GM20000 (cell line): ENCODE results near the gene CYP11A1.
A peak's percentile ranks its signal among the peaks of the same experiment; 100 is the strongest.

Source experiments
- DNase-seq: peaks from one replicate; pipeline ENCODE4 v3.0.0; 2012; ENCODE audit warnings: low spot score
- CTCF ChIP-seq: IDR thresholded peaks from 2 replicates; pipeline ENCODE4 v1.5.1; 2012; ENCODE audit warnings: mild to moderate bottlenecking, control low read depth; ENCODE audit errors: extremely low read depth, missing control alignments

Gene CYP11A1

GRCh38 chr15:74400313-74400860 lies 32.9 kb upstream of the CYP11A1 start:
- TF ChIP-seq CTCF: no peak
- no peak for DNase-seq

- TF ChIP-seq CTCF: no peak
- no peak for DNase-seq
Measured at GRCh38 chr15:74399511-74400312, 32.3 kb upstream of the CYP11A1 start.

GRCh38 chr15:74399100-74399499 lies 31.7 kb upstream of the CYP11A1 start:
- no peak for DNase-seq
- no peak for TF ChIP-seq CTCF

GRCh38 chr15:74398183-74398582 lies 30.7 kb upstream of the CYP11A1 start:
- TF ChIP-seq CTCF: no peak
- DNase-seq: no peak

GRCh38 chr15:74397239-74398068 lies 30.0 kb upstream of the CYP11A1 start:
- DNase-seq: no peak
- no peak for TF ChIP-seq CTCF

- DNase-seq: peak; percentile 78
- peak; percentile 13 for TF ChIP-seq CTCF
Measured at GRCh38 chr15:74396445-74397238, 29.2 kb upstream of the CYP11A1 start.
